SK-N-MC (cell line): ENCODE results near the gene OSBPL10.

Experiments used
- EZH2 ChIP-seq: fragments of 200-600 bp; sonication (generic); IDR thresholded peaks from one replicate; pipeline ENCODE4 v1.6.1; 2017; ENCODE audit warnings: antibody characterized with exemption
- FOXP2 ChIP-seq: optimal IDR thresholded peaks from 2 replicates; pipeline ENCODE3; 2011; ENCODE audit warnings: mild to moderate bottlenecking, moderate library complexity; ENCODE audit not compliant: insufficient read depth; ENCODE audit errors: extremely low read length, control extremely low read depth
- POLR2AphosphoS5 ChIP-seq: IDR thresholded peaks from 2 replicates; pipeline ENCODE4 v1.6.1; 2012; ENCODE audit warnings: mild to moderate bottlenecking, low read depth, low read length, borderline replicate concordance

GRCh38 chr3:31959251-31959650 lies 21.8 kb downstream of the OSBPL10 start:
- TF ChIP-seq POLR2AphosphoS5 = no peak
- no peak for TF ChIP-seq EZH2
- TF ChIP-seq FOXP2 = no peak
